Right lobe of liver (tissue), 4 donors: ENCODE results near the gene CXCL11.

Source experiments
- CTCF ChIP-seq, 4 donors: fragments of 200-600 bp in 3 of 4; fragments of 450-650 bp in 1 of 4; IDR thresholded peaks; one replicate each; pipeline versions ENCODE4 v1.5.1 to v1.8.0; 2016 to 2022; ENCODE audit warnings: antibody characterized with exemption in 4 of 4, mild to moderate bottlenecking in 2 of 4
- POLR2A ChIP-seq: fragments of 450-650 bp; IDR thresholded peaks from one replicate; pipeline ENCODE4 v1.6.1; 2017; ENCODE audit warnings: antibody characterized with exemption, mild to moderate bottlenecking
- donor health status: DM: no; HTN: no; CAD: no.
- donor health status: DM: no; HTN: no; CAD: no.
- donor health status: DM: no; HTN: yes; CAD: no.

DNA sequence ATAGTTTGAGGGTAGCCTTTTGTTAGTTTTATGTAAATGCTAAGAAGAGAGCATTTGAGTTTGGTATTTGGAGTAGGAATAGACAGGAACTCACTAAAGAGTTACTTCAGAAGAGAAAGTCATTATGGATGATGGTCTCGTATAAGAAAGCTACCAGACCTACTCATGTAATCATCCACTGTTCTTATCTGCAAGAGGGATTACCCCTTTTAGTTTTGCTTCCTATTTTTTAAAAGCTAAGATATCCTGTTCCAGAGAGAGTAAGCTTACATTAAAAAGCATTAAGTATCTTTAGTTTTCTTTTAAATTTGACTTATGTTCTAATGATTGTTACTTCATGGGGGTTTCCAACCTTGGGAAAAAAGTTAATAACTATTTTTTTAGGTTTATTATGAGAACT lies 26.1 kb upstream of the CXCL11 start:
- TF ChIP-seq CTCF (IDR thresholded peaks at IDR 0.05) (no peak), POLR2A (no peak)
